Measurements from ENCODE around the gene PCYT2.
A peak's percentile ranks its signal among the peaks of the same experiment; 100 is the strongest.

The PCYT2 gene

DNA sequence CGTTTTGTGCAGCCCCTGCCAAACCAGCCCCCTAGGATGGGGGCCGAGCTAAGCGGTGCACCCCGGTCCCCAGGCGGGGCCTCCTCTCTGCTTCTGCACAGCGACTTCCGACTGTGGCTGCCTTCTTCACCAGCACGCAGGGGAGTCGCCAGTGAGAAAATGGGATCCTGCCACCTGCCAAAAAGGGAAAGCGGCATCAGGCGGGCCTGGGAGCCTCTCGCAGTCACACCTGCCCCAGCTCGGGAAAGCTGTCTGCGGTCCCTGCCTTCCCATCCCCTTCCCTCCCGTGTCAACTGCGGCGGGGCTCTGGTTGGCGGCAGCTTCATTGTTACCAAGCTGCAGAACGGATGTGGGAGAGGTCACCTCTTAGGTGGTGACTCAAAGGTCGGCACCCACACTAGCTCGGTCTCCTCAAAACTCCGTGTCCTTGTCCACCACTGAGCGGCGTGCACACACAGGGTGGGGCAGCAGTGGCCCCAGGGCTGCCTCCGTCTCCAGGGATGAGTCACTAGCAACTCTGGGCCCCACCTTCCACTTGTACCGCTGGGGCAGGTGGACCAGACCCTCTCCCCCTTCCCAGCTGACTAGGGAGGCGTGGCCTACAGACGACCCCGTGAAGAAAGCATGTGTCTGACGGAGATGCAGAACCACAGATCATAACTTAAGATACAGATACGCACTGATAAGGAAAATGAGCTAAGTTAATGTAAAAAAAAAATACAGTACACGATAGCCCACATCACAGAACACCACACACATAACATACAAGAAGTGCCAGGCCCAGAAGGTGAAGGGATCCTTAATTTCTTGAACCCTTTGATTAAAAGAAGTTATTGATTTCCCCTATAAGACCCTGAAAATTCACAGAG is 1.5 kb upstream of the PCYT2 start:
- no peak for ATAC-seq
- DNase-seq = no peak

DNA sequence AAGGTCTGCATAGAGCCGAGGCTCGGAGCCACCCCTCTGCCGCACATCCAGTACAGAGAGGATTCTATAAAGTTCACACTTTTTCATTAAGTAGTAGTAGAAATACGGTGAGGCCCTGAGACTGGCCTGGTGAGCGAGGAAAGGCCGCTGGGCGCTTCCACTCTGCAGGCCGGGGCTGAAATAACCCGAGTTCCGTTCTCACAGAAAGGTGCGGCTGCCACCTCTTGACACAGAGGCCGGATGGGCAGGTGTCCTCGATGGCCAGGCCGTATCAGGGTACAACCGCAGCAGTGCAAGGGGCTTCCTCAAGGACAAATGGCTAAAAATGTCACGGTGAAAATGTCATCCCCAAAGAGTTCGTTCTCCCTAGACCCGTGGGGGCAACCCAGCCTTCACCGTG is 770 bp upstream of the PCYT2 start:
- ATAC-seq (no peak), DNase-seq (no peak)

DNA sequence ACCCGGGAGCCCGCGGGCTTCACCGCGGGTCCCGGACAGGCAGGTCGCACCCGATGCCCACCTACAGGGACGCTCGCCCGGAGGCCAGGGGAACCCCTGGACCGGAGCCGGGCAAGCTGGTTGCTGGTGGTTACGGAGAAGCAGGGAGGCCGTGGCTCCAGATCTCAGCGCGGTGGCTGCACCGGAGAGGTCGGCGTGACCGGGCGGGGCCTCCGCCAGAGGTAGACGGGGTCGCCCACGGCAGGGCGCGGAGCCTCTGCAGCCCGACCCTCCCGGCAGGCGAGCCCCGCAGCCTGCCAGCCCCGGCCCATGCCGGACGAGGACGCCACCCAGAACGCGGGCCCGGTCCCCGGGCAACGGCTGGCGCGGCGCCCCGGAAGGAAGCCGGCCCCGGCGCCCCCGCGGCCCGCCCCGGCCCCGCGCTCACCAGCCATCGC is 341 bp downstream of the PCYT2 start:
- no peak for ATAC-seq
- DNase-seq = no peak

DNA sequence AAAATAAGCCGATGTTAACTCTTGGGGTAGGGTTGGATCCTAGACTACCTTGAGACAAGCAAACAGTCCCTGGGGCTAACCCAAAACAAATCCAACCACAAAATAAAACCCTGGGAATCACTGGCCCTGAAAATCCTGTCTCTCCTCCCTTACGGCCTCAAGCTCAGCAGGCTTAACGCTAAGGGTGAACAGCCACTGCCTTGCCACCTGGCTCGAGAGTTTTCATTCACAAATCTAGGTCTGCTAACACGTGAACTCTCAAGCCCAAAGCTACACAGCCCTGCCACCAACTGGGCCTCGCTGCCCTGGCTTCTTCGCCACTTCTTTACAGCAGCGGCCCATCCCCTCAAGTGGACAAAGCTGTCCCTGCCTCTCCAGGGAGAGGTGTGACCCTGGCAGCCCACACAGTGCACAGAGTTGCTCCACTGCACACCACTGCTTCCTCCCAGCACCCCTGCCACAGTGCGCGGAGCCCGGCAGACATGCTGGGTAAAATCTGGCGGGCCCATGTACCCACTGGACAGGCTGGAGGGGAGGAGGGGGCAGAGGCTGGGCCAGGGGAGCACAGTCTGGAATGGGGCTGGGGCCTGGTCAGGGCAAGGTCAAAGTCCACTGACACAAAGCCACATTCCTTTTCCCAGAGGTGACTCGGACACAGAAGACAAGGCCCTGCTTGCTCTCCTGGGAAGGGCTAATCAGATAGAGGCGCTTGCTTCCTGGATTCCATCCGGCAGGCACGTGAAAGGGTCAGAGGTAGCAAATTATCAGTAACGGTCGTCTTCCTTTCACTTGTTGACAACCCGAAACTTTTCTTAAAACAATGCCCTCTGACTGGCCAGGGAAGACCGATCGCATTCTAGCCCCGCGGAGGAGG is 996 bp downstream of the PCYT2 start:
- no peak for ATAC-seq
- no peak for DNase-seq

DNA sequence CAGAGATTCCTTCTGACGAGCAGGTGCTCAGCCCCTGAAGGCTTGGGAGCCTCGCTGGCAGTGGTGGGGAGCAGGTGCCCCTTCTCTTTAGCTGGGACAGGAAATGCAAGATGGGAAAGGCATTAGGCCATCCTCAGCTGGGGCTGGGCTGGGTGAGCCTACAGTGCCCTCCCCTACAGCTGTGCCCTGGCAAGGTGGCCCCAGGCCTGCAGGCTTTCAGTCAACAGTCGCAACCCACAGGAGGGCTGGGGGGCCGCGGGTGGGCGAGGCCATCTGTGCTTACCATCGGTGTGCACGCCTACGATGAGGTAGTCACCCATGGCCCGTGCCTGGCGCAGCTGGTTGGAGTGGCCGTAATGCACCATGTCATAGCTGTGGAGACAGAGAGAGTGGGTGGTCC is 2.0 kb downstream of the PCYT2 start:
- DNase-seq (no peak), ATAC-seq (no peak)

DNA sequence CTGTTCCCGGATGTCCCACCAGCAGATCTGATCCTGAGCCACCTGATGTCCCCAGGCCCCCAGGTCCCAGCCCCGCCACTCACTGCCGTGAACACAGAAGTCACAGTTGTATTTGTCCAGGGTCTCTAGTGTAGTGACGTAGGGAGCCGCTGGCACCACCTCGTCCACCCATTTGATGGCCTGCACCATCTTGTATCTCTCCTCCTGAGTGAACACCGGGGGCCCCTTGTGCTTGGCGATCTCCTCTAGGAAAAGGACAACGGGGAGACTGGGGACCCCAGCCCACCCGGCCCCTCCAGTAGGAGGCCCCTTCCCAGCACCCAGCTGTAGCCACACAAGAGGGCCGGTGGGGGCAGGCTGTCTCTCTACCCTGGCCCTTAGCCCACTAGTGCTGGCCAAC is 2.4 kb downstream of the PCYT2 start:
- DNase-seq (no peak), ATAC-seq (no peak)

DNA sequence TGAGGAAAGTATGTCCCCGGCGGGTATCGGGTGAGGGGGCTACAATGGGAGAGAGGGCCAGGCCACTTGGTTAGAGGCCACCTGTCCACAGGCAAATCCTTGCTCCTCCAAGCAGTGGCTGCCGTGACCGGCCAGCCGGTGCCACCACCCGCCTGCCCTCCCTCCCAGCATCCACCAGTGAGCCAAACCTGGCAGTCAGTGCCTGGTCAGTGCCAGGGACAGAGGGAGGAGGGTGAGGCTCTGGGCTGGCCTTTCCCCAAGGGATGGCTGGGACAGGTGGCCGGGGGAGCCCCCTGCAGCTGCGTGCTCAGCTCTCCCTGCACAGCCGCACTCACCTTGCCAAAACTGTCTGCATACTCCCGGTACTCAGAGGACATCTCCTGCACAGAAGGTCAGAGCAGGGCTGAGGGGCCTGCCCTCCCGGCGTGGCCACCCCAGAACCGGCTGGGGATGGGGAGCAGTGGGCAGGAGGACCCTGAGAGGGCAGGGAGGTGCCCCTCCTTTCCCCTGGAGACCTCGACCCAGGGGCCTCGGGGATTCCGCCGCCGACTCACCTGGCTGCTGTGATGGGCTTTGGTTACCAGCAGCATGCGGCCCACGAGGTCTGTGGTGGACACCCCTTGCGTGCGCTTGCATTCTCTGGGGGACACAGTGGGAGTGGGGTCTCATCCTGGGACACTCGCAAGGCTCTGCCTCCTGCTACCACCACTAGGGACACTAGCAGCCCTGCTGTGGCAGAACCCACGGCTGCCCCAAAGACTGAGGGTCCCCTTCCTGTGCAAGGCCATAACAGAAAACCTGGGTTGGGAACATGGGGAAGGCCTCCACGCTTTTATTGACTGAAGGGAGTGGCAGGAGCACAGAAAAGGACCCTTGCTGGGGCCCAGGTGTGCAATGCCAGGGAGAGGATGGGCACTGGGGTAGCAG is 3.7 kb downstream of the PCYT2 start:
- DNase-seq (no peak), ATAC-seq (no peak)

DNA sequence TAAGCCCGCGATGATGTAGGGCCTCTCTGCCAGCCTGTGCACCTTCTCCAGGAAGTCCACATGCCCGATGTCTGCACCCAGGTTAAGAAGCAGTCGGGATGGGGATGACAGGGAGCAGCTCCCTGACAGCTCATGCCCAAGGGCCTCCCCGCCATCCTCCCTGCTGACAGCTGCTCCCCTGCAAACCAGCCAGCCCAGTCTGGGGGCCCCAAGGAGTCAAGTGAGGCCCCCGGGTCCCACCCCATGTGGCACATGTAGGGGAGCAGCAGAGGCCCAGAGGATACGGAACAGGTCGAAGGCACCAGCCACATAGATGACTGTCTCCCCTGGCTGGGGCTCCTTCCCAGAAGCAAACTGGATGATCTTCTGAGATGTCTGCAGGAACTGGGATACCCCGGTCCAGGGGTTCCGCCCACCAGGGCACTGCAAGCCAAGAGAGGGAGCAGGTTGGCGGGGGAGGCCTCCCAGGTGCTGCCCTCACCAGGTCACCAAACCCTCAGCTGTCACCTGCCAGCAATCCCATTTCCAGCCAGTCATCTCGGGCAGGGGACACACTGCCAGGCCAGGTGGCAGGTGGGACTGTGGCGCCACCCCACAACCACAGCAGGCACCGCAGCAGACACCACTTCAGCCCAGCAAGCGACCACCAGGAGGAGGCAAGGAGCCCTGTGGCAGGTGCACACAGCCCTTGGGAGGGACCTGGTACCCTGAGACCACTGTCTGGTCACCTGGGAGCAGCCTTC is 4.6 kb downstream of the PCYT2 start:
- DNase-seq = no peak
- no peak for ATAC-seq

DNA sequence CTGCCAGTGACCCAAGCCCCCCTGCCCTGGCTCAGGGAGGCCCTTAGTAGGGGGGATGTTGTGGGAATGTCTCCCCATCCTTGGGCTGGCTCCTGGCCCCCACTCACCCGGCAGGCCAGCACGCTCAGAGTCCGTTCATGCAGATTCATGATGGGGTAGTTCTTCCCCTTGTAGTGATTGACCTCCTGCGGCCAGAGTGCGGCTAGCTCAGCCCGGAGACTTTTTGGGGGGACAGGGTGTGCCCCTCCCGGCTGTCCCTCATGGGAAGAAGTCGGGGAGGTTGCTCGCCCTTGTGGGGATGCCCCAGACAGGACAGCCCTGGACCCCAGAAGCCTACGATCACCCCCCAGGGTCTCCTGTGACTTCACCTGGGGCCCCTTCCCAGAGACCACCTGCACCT is 5.2 kb downstream of the PCYT2 start:
- no peak for DNase-seq
- no peak for ATAC-seq

DNA sequence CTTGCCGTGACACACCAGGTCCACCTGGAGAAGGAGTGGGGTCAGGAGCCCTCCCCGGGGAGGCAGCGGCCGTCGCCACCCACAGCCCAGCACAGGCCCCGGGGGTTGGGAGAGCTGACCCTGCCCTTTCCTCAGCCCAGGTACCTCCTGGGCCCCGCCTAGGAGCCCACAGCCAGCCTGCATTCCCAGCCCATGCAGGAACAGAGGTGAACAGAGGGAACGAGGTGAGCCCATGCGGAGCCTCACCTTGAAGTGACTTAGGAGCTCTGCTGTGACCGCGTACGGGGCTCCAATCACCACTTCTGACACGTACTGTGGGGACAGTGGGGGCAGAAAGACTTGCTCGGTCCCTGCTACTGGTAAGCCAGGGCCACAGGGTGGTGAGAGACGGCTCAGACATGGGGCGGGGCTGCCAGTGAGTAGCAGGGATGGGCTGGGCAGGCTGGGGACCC is 5.7 kb downstream of the PCYT2 start:
- ATAC-seq (no peak), DNase-seq (no peak)

DNA sequence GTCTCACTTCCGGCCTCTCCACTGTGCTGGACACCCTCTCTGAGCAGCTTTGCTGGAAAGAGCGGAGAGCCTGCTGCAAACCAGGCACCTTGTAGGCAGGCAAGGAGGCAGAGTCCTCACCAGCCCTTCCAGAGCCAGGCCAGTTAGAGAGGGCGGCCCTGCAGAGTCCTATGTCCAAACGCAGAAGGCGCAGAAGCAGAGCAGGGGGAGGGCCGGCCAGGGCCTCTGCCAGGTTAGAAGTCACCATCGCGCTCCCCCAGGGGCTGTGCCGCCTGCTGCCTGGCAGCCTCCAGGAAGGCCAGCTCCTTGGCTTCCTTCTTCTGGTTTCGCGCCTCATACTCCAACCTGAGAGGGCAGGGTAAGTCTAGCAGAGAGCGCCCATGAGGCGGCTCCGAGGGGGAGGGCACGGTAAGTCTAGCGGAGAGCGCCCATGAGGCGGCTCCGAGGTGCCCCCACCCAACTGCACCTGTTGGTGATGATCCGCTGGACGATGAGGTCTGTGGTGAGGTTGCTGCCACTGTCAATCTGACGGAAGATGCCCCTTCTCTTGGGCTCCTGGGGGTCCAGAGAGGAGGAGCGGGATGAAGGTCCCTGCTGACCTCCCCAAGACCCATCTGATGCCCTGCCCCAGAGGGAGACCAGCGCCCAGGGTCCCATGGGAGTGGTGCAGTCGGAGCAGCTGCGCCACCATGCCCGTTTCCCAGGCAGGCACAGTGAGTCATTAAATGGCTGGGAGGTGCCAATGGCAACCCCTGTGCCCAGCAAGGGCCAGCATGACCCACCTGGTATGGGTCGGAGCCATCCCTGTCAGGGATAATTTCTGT is 6.4 kb downstream of the PCYT2 start:
- ATAC-seq (no peak), DNase-seq (no peak)

DNA sequence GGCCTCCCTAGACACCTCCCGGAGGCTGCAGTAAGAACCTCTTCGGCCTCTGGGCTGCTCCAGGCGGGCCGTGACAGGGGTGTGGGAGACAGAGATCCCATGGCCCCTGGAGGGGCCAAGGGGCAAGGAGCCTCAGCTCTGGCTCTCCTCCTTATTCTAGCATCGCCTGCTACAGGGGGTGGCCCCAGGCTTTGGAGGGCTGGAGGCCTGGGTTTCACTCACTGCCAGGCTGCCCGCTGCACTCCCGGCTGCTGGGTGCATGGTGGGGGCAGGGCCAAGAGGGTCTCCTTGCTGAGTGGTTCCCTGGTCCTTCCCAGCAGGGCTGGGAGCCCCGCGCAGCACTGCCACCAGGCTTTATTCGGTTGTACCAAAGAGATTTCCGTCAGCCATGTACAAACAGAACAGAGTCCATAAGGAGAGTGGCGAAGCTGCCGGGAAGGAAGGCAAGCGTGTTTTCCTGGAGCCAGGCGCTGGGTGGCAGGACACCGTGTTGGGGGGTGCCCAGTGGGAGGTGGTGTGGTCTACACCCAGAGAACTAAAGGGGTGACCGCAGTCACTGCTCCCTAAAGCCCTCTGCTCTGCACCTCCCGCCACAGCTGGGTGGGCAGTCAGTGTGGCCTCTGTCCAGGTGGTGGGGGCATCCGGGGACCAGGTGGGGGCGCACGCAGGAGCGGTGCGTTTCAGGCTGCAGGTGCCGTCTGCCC is 7.2 kb downstream of the PCYT2 start:
- DNase-seq = no peak
- ATAC-seq = no peak

DNA sequence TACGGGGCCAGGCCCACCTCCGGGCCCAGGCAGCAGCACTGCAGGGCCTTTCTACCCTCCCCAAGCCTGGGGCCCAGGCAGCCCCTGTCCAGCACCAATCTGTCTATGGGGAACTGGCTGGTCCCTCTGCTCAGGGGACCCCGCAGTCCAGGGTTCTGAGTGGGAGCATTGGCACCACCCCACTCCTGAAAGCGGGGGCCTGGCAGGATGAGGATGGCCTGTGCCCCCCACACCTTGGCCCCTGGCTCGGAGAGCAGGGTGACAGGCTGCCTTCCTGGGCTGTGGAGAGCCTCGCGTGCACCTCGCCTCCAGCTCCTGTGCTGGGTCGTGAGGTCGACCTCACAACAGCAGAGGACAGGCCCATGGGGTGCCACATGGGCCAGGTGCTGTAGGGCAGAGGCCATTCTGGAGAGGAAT is 7.8 kb downstream of the PCYT2 start:
- DNase-seq (no peak), ATAC-seq (no peak)

DNA sequence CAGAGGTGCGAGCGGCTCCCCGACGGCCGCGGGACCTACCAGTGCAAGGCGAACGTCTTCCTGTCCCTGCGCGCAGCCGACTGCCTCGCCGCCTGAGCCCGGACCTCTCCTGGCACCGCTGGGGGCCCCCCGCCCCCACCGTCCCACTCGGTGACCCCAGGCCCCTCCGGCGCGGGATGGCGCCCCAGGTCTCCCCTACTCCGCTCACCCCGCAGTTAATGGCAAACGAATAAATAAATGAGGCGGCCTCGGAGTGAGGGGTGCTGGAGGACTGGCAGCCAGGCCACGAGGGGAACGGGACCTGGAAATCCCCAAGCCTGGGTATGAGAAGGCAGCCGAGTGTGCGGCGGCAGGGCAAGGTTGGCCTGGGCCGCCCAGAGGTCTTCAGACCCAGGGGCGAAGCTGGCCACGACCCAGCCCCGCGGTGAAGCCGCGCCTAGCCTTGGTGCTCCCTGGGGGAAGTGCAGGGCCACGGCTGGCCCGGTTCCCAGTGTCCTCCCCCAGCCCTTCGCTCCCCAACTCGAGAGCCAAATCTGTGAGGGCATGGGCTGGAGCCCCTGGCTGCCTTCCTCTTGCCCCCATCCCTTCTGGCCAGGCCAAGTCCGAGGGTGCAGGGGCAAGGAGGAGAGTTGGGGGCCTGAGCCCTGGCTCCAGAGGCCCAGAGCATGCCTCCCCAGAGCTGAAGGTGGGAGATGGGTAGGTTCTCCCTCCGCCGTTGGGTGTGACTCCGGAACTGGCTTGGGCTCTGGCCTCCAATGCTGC is 8.4 kb downstream of the PCYT2 start:
- peak; percentile 4 for ATAC-seq
- DNase-seq = no peak

DNA sequence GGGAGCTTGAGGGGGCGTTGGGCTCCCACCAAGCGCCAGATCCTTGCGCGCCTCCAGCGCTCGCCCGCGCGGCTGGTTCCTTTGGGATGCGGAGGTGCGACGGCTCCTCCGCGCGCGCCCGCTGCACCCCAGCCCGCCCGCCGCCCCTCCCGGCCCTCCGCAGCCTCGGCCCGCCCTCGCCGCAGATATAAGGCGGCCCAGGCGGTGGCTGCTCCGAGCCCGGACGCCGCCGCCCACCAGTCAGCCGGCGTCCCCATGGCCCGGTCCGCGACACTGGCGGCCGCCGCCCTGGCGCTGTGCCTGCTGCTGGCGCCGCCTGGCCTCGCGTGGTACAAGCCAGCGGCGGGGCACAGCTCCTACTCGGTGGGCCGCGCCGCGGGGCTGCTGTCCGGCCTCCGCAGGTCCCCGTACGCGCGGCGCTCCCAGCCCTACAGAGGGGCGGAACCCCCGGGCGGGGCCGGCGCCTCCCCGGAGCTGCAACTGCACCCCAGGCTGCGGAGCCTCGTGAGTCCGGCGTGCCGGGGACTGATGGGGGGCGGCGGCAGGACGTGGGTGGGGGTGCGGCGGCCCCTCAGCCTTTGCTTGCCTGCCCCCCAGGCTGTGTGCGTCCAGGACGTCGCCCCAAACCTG is 9.1 kb downstream of the PCYT2 start, which contains the start of gene NPB:
Gene NPB, plus strand, starts transcription at position 216 of the 630 bp plus-strand sequence. Its CDS starts 40 bp downstream, at position 256.
- DNase-seq (no peak), ATAC-seq (peak; percentile 16)

DNA sequence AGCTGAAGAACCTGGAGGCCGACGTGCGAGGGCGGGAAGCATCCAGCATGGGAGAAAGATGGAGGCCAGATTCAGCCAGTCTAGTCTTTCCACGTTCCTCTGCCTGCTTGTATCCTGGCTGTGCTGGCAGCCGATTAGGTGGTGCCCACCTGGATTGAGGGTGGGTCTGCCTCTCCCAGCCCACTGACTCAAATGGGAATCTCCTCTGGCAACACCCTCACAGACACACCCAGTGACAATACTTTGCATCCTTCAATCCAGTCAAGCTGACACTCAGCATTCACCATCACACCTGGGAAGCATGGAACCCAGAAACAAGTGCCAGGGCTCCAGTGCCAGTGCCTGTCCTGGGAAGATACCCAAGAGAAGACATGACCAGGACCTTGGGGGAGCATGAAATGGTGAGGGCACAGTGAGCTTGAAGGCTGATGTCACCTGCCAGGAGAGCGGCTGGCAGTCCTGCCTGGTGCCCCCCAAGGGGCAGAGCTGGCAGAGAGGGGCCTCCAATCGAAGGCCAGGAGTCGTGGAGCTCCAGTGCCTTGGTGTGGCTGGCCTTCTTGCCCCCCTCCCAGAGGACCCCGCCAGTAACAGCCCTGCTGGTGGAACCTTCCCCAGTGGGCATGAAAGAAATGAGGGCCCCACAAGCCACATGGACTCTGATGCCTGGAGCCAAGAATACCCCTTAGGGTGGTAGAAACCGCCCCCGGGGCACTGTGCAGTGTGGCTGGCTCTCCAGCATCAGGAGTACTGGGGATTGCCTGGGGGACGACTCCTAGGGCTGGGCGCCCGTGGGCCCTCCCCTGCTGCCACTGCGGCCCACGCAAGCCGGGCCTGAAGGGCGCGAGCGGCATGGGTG is 9.8 kb downstream of the PCYT2 start:
- ATAC-seq = no peak

DNA sequence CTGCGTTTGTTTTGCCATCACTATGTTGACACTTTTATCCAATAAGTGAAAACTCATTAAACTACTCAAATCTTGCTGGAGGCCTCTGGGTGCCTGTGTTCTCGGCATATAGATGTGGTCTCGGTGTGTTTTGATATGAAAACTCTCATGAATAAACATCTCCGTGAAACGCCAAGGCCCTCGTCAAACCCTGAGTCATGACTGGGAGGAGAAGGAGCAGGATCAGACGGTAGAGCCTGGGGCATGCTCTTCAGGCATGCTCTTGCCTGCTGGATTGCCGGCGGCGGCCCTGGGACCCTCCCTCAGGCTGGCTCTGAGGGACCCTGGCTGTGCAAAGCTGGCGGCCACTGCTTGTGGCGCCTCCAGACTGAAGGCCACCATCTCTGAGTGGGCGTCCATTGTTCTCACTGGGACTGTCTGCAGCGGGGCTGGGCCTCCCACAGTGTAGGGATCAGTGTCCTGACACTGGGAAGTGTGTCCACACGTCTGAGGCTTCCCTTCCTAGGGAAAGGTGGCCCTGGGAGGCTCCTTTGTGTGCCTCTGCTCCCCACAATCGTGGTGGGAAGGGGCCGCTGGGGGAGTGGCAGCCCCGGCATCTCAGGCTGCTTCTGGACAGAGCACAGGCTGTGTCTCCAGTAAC is 10.9 kb downstream of the PCYT2 start:
- no peak for DNase-seq
- ATAC-seq = no peak

More for the DNA sequence above, 9.8 kb downstream of the PCYT2 start:
- no peak for DNase-seq
